Measurements from ENCODE around the gene NHEJ1. TPM values are rescaled to one million over a fixed set of nuclear protein-coding genes. Genes with fewer than 3 reads are reported as not detected.
A peak's percentile ranks its signal among the peaks of the same experiment; 100 is the strongest.

Gene NHEJ1
- polyA plus RNA-seq, 3 donors: 12.6 to 20.9 (median 20.3) TPM

- Histone ChIP-seq H3K9me3 (replicated peaks in 1 of 2; ENCODE audit: control insufficient read depth in 1 of 2, insufficient read depth in 1 of 2, low read length in 2 of 2) (peaks cover 0 to 4% of the 10 kb centered on the region in 2 donors), H3K4me3 (replicated peaks in 1 of 3; ENCODE audit: low read depth in 2 of 3, low read length in 3 of 3) (no peak overlapping the region), H3K27me3 (ENCODE audit: control insufficient read depth in 2 of 2, insufficient read depth in 2 of 2, low read length in 2 of 2) (no peaks in the 10 kb centered on the region), H3K4me2 (replicated peaks; ENCODE audit: extremely low read depth, low read length, poor library complexity, severe bottlenecking) (no peak overlapping the region), H3K4me1 (ENCODE audit: control insufficient read depth in 1 of 2, insufficient read depth in 2 of 2, low read length in 2 of 2) (no peaks in the 10 kb centered on the region), H3K9ac (ENCODE audit: insufficient read depth, low read length, poor library complexity, severe bottlenecking) (no peak overlapping the region), H3K36me3 (replicated peaks in 1 of 2; ENCODE audit: control insufficient read depth in 1 of 2, insufficient read depth in 2 of 2, low read length in 2 of 2) (no peaks in the 10 kb centered on the region), H3K27ac (ENCODE audit: low read depth in 1 of 2, low read length in 2 of 2) (no peak overlapping the region), H2AFZ (ENCODE audit: insufficient read depth, low read depth, low read length, poor library complexity, severe bottlenecking) (no peak overlapping the region), H4K20me1 (ENCODE audit: insufficient read depth, low read length) (no peaks in the 10 kb centered on the region), H3K79me2 (ENCODE audit: insufficient read depth, low read length) (no peaks in the 10 kb centered on the region)
- TF ChIP-seq CTCF (IDR thresholded peaks at IDR 0.05): no peak
- peaks cover 2 to 6% (median 4%) of the 10 kb centered on the region in 7 donors for H3K9me3 Mint-ChIP-seq
- intact Hi-C loops (cut with micrococcal nuclease): no loop called here
- H3K27me3 Mint-ChIP-seq (ENCODE audit: low read depth in 3 of 3): peaks cover 3 to 19% (median 16%) of the 10 kb centered on the region in 3 donors
- no peak for DNase-seq
- H3K4me3 Mint-ChIP-seq: no peak overlapping the region
- 96% methylated on average over 2 of the region's 12 CpGs for WGBS (ENCODE audit: insufficient coverage)
- no peak overlapping the region for H3K27ac Mint-ChIP-seq
- H3K36me3 Mint-ChIP-seq: peaks cover 0 to 2% of the 10 kb centered on the region in 2 donors
- no peaks in the 10 kb centered on the region for H3K4me1 Mint-ChIP-seq
Measured at GRCh38 chr2:219199470-219200211, 39.0 kb upstream of the NHEJ1 start.

GRCh38 chr2:219198974-219199373 is 38.4 kb upstream of the NHEJ1 start:
- Histone ChIP-seq H4K20me1 (ENCODE audit: insufficient read depth, low read length) (no peaks in the 10 kb centered on the region), H3K9ac (ENCODE audit: insufficient read depth, low read length, poor library complexity, severe bottlenecking) (no peak overlapping the region), H3K27me3 (ENCODE audit: control insufficient read depth in 2 of 2, insufficient read depth in 2 of 2, low read length in 2 of 2) (no peaks in the 10 kb centered on the region), H3K36me3 (replicated peaks in 1 of 2; ENCODE audit: control insufficient read depth in 1 of 2, insufficient read depth in 2 of 2, low read length in 2 of 2) (no peaks in the 10 kb centered on the region), H3K9me3 (replicated peaks in 1 of 2; ENCODE audit: control insufficient read depth in 1 of 2, insufficient read depth in 1 of 2, low read length in 2 of 2) (no peaks in the 10 kb centered on the region), H3K4me2 (replicated peaks; ENCODE audit: extremely low read depth, low read length, poor library complexity, severe bottlenecking) (no peak overlapping the region), H3K27ac (ENCODE audit: low read depth in 1 of 2, low read length in 2 of 2) (no peak overlapping the region), H3K4me1 (ENCODE audit: control insufficient read depth in 1 of 2, insufficient read depth in 2 of 2, low read length in 2 of 2) (no peaks in the 10 kb centered on the region), H3K4me3 (replicated peaks in 1 of 3; ENCODE audit: low read depth in 2 of 3, low read length in 3 of 3) (no peak overlapping the region), H3K79me2 (ENCODE audit: insufficient read depth, low read length) (no peaks in the 10 kb centered on the region), H2AFZ (ENCODE audit: insufficient read depth, low read depth, low read length, poor library complexity, severe bottlenecking) (no peak overlapping the region)
- no peak for TF ChIP-seq CTCF (IDR thresholded peaks at IDR 0.05)
- DNase-seq: no peak
- Mint-ChIP-seq H3K4me3 (no peak overlapping the region), H3K27me3 (ENCODE audit: low read depth in 3 of 3) (peaks cover 3 to 19% (median 16%) of the 10 kb centered on the region in 3 donors), H3K4me1 (no peaks in the 10 kb centered on the region), H3K9me3 (peaks cover 0 to 3% (median 0%) of the 10 kb centered on the region in 7 donors), H3K27ac (peak overlapping the region in 1 of 7 donors; percentile 31), H3K36me3 (no peaks in the 10 kb centered on the region)
- WGBS (ENCODE audit: insufficient coverage): 86% methylated on average over 3 of the region's 5 CpGs
- intact Hi-C loops (cut with micrococcal nuclease): no loop called here
